Measurements from ENCODE around the gene EFNA3. TPM values are rescaled to one million over a fixed set of nuclear protein-coding genes. Genes with fewer than 3 reads are reported as not detected.

EFNA3 gene
- total RNA-seq, 1 experiment from 2014 or later, result 2.3 TPM

DNA sequence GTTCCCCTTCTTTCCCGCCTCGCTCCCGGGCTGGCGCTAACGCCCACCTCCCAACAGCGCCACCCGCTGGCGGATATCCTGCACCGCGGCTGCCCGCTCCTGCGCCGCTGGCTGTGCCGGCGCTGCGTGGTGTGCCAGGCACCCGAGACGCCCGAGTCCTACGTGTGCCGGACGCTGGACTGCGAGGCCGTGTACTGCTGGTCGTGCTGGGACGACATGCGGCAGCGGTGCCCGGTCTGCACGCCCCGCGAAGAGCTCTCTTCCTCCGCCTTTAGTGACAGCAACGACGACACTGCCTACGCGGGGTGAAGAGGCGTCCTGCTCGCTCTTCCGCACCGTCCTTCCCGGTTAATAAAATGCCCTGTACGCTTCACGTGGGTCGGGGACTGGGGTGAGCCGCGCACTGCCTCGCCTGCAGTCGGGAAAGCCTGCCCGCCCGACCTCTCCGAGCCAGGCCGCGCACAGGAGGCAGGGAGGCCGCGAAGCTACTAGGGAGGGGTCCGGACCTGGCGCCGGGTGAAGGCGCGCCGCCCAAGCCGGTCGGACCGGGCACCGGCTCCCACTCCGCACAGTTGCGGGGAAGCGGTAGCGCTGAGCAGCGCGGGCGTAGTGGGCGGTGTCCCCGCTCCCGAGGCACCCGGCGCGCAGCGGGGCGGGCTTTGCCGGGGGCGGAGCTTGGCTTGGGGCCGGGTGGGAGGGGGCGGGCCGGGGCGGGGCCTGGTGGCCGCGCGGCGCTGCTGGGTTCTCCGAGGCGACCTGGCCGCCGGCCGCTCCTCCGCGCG lies 27.9 kb upstream of the EFNA3 start, which contains the start of gene ADAM15:
TSS of gene ADAM15 (plus strand) at position 757 of the 782 bp plus-strand sequence. CDS start 71 bp downstream, outside the sequence.
- Histone ChIP-seq H3K4me1 (ENCODE audit: control insufficient read depth, insufficient read depth, low read length) (peaks cover 14% of the 10 kb centered on the region), H3K4me3 (ENCODE audit: low read depth in 2 of 2, low read length in 2 of 2) (peak within 1 kb of the TSS; percentile 69 to 74), H3K9me3 (ENCODE audit: control insufficient read depth, insufficient read depth, low read depth, low read length) (no peaks in the 10 kb centered on the region), H3K27me3 (ENCODE audit: control insufficient read depth, insufficient read depth, low read length) (no peaks in the 10 kb centered on the region), H3K27ac (ENCODE audit: low read length) (peak within 1 kb of the TSS; percentile 77), H3K36me3 (ENCODE audit: control insufficient read depth, insufficient read depth, low read length) (peaks cover 2% of the 10 kb centered on the region; the same call in 1 of the 2 replicates)
- BruUV-seq (replicated peaks), result no TSS peak
- intact Hi-C loops (cut with micrococcal nuclease; ENCODE audit: unreplicated experiment) (no loop called here), in situ Hi-C loops (cut with HindIII; ENCODE audit: low pct_unique_long_range_greater_than_20kb, low sequenced_read_pairs) (no loop called here)
- CTCF ChIA-PET, result interaction anchor here (0.6 to 1.6 kb wide), 10 partner anchors 9 to 491 kb away, joined by 3 to 11 read pairs (median 3); no protein-coding TSS in a partner anchor
- POLR2A ChIA-PET, result no interaction called here
- peak; percentile 88 for ATAC-seq
- no peak for DNase-seq (ENCODE audit: low read depth, low spot score)
- TF ChIP-seq, protein P1, sequence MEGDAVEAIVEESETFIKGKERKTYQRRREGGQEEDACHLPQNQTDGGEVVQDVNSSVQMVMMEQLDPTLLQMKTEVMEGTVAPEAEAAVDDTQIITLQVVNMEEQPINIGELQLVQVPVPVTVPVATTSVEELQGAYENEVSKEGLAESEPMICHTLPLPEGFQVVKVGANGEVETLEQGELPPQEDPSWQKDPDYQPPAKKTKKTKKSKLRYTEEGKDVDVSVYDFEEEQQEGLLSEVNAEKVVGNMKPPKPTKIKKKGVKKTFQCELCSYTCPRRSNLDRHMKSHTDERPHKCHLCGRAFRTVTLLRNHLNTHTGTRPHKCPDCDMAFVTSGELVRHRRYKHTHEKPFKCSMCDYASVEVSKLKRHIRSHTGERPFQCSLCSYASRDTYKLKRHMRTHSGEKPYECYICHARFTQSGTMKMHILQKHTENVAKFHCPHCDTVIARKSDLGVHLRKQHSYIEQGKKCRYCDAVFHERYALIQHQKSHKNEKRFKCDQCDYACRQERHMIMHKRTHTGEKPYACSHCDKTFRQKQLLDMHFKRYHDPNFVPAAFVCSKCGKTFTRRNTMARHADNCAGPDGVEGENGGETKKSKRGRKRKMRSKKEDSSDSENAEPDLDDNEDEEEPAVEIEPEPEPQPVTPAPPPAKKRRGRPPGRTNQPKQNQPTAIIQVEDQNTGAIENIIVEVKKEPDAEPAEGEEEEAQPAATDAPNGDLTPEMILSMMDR (IDR thresholded peaks at IDR 0.05), result peak; percentile 97
- TF ChIP-seq POLR2AphosphoS5 (IDR thresholded peaks at IDR 0.05; ENCODE audit: low read depth, low read length) (peak; percentile 43; the same call in 1 of the 2 replicates), SIN3A (IDR thresholded peaks at IDR 0.05; ENCODE audit: borderline replicate concordance, insufficient read depth, low read depth, low read length) (no peak)
- TF ChIP-seq, protein P2, sequence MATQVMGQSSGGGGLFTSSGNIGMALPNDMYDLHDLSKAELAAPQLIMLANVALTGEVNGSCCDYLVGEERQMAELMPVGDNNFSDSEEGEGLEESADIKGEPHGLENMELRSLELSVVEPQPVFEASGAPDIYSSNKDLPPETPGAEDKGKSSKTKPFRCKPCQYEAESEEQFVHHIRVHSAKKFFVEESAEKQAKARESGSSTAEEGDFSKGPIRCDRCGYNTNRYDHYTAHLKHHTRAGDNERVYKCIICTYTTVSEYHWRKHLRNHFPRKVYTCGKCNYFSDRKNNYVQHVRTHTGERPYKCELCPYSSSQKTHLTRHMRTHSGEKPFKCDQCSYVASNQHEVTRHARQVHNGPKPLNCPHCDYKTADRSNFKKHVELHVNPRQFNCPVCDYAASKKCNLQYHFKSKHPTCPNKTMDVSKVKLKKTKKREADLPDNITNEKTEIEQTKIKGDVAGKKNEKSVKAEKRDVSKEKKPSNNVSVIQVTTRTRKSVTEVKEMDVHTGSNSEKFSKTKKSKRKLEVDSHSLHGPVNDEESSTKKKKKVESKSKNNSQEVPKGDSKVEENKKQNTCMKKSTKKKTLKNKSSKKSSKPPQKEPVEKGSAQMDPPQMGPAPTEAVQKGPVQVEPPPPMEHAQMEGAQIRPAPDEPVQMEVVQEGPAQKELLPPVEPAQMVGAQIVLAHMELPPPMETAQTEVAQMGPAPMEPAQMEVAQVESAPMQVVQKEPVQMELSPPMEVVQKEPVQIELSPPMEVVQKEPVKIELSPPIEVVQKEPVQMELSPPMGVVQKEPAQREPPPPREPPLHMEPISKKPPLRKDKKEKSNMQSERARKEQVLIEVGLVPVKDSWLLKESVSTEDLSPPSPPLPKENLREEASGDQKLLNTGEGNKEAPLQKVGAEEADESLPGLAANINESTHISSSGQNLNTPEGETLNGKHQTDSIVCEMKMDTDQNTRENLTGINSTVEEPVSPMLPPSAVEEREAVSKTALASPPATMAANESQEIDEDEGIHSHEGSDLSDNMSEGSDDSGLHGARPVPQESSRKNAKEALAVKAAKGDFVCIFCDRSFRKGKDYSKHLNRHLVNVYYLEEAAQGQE (IDR thresholded peaks at IDR 0.05; ENCODE audit: insufficient read depth in 1 of 2, low read depth in 2 of 2, low read length in 1 of 2), result 0 out of 4 replicates have a peak, but pooled peaks of 1 of the 2 experiments have one; percentile 56

DNA sequence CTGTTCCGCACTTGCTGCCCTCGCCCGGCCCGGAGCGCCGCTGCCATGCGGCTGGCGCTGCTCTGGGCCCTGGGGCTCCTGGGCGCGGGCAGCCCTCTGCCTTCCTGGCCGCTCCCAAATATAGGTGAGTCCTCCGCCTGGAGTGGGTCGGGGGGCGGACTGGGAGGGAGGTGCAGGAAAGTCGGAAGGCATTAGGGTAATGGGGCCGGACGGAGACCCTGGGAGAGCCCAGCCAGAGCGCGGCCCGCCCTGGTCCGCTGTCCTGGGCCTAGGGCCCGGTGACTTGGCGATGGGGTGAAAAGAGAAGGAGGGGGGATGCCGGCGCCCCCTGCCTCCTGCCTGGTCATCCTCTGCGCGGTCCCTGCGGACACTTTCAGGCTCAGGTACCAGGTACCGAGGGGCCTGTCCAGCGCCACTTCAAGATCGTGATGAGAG lies 27.3 kb upstream of the EFNA3 start:
- Histone ChIP-seq H3K36me3 (ENCODE audit: control insufficient read depth, insufficient read depth, low read length) (peaks cover 2% of the 10 kb centered on the region; the same call in 1 of the 2 replicates), H3K9me3 (ENCODE audit: control insufficient read depth, insufficient read depth, low read depth, low read length) (no peaks in the 10 kb centered on the region), H3K27me3 (ENCODE audit: control insufficient read depth, insufficient read depth, low read length) (no peaks in the 10 kb centered on the region), H3K27ac (ENCODE audit: low read length) (peak overlapping the region; percentile 68), H3K4me1 (ENCODE audit: control insufficient read depth, insufficient read depth, low read length) (peaks cover 14% of the 10 kb centered on the region), H3K4me3 (ENCODE audit: low read depth in 2 of 2, low read length in 2 of 2) (peak overlapping the region; percentile 69 to 74)
- no TSS peak for BruUV-seq (replicated peaks)
- ChIA-PET CTCF (interaction anchor here (0.6 to 1.6 kb wide), 10 partner anchors 8 to 491 kb away, joined by 3 to 11 read pairs (median 3); no protein-coding TSS in a partner anchor), POLR2A (no interaction called here)
- DNase-seq (ENCODE audit: low read depth, low spot score) (no peak), ATAC-seq (peak; percentile 43; the same call in 1 of the 2 replicates)
- in situ Hi-C loops (cut with HindIII; ENCODE audit: low pct_unique_long_range_greater_than_20kb, low sequenced_read_pairs) (no loop called here), intact Hi-C loops (cut with micrococcal nuclease; ENCODE audit: unreplicated experiment) (no loop called here)
- TF ChIP-seq, protein P1 (IDR thresholded peaks at IDR 0.05), result no peak
- TF ChIP-seq POLR2AphosphoS5 (IDR thresholded peaks at IDR 0.05; ENCODE audit: low read depth, low read length) (no peak), SIN3A (IDR thresholded peaks at IDR 0.05; ENCODE audit: borderline replicate concordance, insufficient read depth, low read depth, low read length) (no peak), TCF7L2 (IDR thresholded peaks at IDR 0.05; ENCODE audit: low read depth, low read length) (no peak)
- TF ChIP-seq, protein P2 (IDR thresholded peaks at IDR 0.05; ENCODE audit: insufficient read depth in 1 of 2, low read depth in 2 of 2, low read length in 1 of 2), result no peak

Measured in Panc1 (cell line).